Measurements from ENCODE around the gene RHOA. TPM values are rescaled to one million over a fixed set of nuclear protein-coding genes. Genes with fewer than 3 reads are reported as not detected.
A peak's percentile ranks its signal among the peaks of the same experiment; 100 is the strongest.
"Not testable (repeated sequence)": the region's sequence is repeated elsewhere in the genome, so short reads cannot be mapped to it uniquely, and the experiment has no call there.

RHOA gene
- polyA plus RNA-seq, 2 of the 4 experiments (the other 2 are of a cell fraction): 332 to 549 TPM

- TF ChIP-seq REST (IDR thresholded peaks at IDR 0.05) (no peak), CHD4 (IDR thresholded peaks at IDR 0.05; ENCODE audit: borderline replicate concordance) (no peak), ZSCAN20 (CRISPR knock-in tag; IDR thresholded peaks at IDR 0.05) (no peak), FOXS1 (CRISPR knock-in tag; IDR thresholded peaks at IDR 0.05) (no peak), HOXA7 (CRISPR knock-in tag; IDR thresholded peaks at IDR 0.05) (no peak), PBX3 (IDR thresholded peaks at IDR 0.05) (no peak), RCOR1 (IDR thresholded peaks at IDR 0.05; ENCODE audit: low read depth, low read length) (no peak), POLR2AphosphoS2 (conservative IDR thresholded peaks at IDR 0.05; ENCODE audit: low read length) (no peak), CBX2 (IDR thresholded peaks at IDR 0.05; ENCODE audit: borderline replicate concordance, low read depth) (no peak), MAFK (IDR thresholded peaks at IDR 0.05; ENCODE audit: partially characterized antibody) (no peak), TFCP2L1 (CRISPR knock-in tag; IDR thresholded peaks at IDR 0.05) (no peak)
Observed at GRCh38 chr3:49406571-49407565, 4.9 kb downstream of the RHOA start (continued).

DNA sequence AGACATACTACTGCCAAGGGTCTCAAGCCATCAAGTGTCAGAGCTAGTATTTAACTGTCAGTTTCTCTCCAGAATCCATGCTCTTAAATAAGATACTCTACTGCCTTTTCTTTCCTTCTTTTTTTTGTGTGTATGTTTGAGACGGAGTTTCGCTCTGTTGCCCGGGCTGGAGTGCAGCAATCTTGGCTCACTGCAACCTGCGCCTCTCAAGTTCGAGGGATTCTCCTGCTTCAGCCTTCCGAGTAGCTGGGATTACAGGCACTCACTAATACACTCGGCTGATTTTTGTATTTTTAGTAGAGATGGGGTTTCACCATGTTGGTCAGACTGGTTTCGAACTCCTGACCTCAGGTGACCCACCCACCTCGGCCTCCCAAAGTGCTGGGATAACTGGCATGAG lies 6.2 kb downstream of the RHOA start:
- H3K27ac ChIP-seq; H3K9me3 ChIP-seq; H3K4me3 ChIP-seq; POLR2A ChIA-PET; FAIRE-seq; ATAC-seq; DNase-seq (ENCODE audit: low read depth in 1 of 2, low spot score in 1 of 2): not testable (repeated sequence)
- Histone ChIP-seq H3K4me2 (peak overlapping the region; percentile 32; the same call in 1 of the 3 replicates), H3K4me1 (peaks cover 55% of the 10 kb centered on the region; the same call in 2 of the 3 replicates)
- 77% methylated on average over 9 of the region's 9 CpGs for WGBS (ENCODE audit: missing lambda C conversion rate)
- CTCF ChIA-PET: interaction anchor here (0.6 to 0.8 kb wide), 2 partner anchors 34 to 518 kb away, joined by 3 read pairs; no protein-coding TSS in a partner anchor

GRCh38 chr3:49403891-49404290 lies 7.9 kb downstream of the RHOA start:
- ChIA-PET CTCF (interaction anchor here (1.2 kb wide), 1 partner anchor 45 kb away, joined by 5 read pairs; no protein-coding TSS in a partner anchor), POLR2A (no interaction called here)
- Histone ChIP-seq H3K4me3 (no peak overlapping the region), H3K27ac (no peak overlapping the region), H3K4me1 (peaks cover 46% of the 10 kb centered on the region; the same call in 2 of the 3 replicates), H3K9me3 (no peaks in the 10 kb centered on the region), H3K4me2 (no peak overlapping the region)
- FAIRE-seq: no peak
- WGBS (ENCODE audit: missing lambda C conversion rate): 96% methylated on average over 5 of the region's 5 CpGs
- DNase-seq (ENCODE audit: low read depth in 1 of 2, low spot score in 1 of 2): no peak
- TF ChIP-seq FOXS1 (CRISPR knock-in tag; IDR thresholded peaks at IDR 0.05) (no peak), TP53 (CRISPR knock-in tag; IDR thresholded peaks at IDR 0.05) (no peak), HEYL (CRISPR knock-in tag; IDR thresholded peaks at IDR 0.05) (no peak), RCOR1 (IDR thresholded peaks at IDR 0.05; ENCODE audit: low read depth, low read length) (no peak), GATA3 (IDR thresholded peaks at IDR 0.05; ENCODE audit: borderline replicate concordance) (no peak), POLR2A (IDR thresholded peaks at IDR 0.05; ENCODE audit: low read length) (no peak), JUNB (IDR thresholded peaks at IDR 0.05) (no peak), HOXB5 (CRISPR knock-in tag; IDR thresholded peaks at IDR 0.05) (no peak), JUN (IDR thresholded peaks at IDR 0.05) (no peak), ESRRA (IDR thresholded peaks at IDR 0.05; ENCODE audit: borderline replicate concordance, low read length) (no peak), MAFK (IDR thresholded peaks at IDR 0.05; ENCODE audit: partially characterized antibody) (no peak)
- no peak for ATAC-seq
